Ishikawa (cell line): ENCODE measurements around the gene BICDL2.

Experiments
- CEBPB ChIP-seq: IDR thresholded peaks from 2 replicates; pipeline ENCODE4 v1.6.1; 2012
- CREB1 ChIP-seq: IDR thresholded peaks from 2 replicates; pipeline ENCODE4 v1.6.1; 2012; ENCODE audit warnings: low read depth
- EGR1 ChIP-seq: IDR thresholded peaks from 2 replicates; pipeline ENCODE4 v1.6.1; 2012
- EP300 ChIP-seq: IDR thresholded peaks from 2 replicates; pipeline ENCODE4 v1.6.1; 2012; ENCODE audit warnings: borderline replicate concordance
- FOXM1 ChIP-seq: IDR thresholded peaks from 2 replicates; pipeline ENCODE4 v1.6.1; 2012; ENCODE audit warnings: low read depth, borderline replicate concordance
- NFIC ChIP-seq: IDR thresholded peaks from 2 replicates; pipeline ENCODE4 v1.6.1; 2012
- RAD21 ChIP-seq: IDR thresholded peaks from 2 replicates; pipeline ENCODE4 v1.6.1; 2012; ENCODE audit warnings: low read depth
- TAF1 ChIP-seq: IDR thresholded peaks from 2 replicates; pipeline ENCODE4 v1.6.1; 2012; ENCODE audit warnings: low read depth, mild to moderate bottlenecking
- TCF12 ChIP-seq: IDR thresholded peaks from 2 replicates; pipeline ENCODE4 v1.6.1; 2012; ENCODE audit warnings: low read depth
- TEAD4 ChIP-seq: IDR thresholded peaks from 2 replicates; pipeline ENCODE4 v1.6.1; 2012
- YY1 ChIP-seq: IDR thresholded peaks from 2 replicates; pipeline ENCODE4 v1.6.1; 2012; ENCODE audit warnings: low read depth
- ZBTB7A ChIP-seq: IDR thresholded peaks from 2 replicates; pipeline ENCODE4 v1.6.1; 2012; ENCODE audit warnings: low read depth
- TF ChIP-seq, protein P1 (sequence below): IDR thresholded peaks from 2 replicates; pipeline ENCODE4 v1.6.1; 2012
- TF ChIP-seq, protein P2 (sequence below): IDR thresholded peaks from 2 replicates; pipeline ENCODE4 v1.6.1; 2012
- TF ChIP-seq, protein P3 (sequence below): IDR thresholded peaks from 2 replicates; pipeline ENCODE4 v1.6.1; 2012; ENCODE audit warnings: low read depth, mild to moderate bottlenecking

BICDL2 gene

DNA sequence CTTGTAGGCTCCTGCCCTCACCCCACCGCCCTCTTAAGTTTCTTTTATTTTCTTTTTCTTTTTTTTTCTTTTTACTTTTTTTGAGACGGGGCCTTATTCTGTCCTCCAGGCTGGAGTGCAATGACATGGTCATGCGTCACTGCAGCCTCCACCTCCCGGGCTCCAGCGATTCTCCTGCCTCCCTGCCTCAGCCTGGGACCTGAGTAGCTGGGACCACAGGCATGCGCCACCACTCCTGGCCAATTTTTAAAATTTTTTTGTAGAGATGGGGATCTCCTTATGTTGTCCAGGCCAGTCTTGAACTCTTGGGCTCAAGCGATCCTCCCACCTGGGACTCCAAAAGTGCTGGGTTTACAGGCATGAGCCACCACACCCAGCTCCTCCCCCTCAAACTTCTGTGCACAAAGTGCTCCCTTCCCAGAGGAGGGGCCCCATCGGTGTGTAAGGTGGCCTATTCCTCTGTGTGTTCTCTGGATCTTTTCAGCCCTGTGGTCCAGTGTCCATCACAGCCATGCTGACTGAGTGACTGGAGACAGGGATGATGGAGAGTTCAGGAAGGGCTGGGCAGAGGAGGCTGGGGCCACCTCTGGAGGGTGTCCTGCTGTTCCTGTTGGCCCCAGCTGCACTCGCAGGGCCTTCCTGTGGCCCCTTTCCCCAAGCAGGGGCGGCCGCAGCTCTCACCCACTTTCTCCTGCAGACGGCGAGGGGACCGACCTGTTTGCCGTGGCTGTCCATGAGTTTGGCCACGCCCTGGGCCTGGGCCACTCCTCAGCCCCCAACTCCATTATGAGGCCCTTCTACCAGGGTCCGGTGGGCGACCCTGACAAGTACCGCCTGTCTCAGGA lies 19.8 kb upstream of the BICDL2 start:
- TF ChIP-seq, protein P1, sequence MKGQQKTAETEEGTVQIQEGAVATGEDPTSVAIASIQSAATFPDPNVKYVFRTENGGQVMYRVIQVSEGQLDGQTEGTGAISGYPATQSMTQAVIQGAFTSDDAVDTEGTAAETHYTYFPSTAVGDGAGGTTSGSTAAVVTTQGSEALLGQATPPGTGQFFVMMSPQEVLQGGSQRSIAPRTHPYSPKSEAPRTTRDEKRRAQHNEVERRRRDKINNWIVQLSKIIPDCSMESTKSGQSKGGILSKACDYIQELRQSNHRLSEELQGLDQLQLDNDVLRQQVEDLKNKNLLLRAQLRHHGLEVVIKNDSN: no peak
- no peak for TF ChIP-seq RAD21
- TF ChIP-seq EP300: no peak
- TF ChIP-seq, protein P2, sequence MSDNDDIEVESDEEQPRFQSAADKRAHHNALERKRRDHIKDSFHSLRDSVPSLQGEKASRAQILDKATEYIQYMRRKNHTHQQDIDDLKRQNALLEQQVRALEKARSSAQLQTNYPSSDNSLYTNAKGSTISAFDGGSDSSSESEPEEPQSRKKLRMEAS: no peak
- TF ChIP-seq CREB1: no peak
- TF ChIP-seq FOXM1: no peak
- TF ChIP-seq NFIC: no peak
- no peak for TF ChIP-seq TCF12
- TF ChIP-seq, protein P3, sequence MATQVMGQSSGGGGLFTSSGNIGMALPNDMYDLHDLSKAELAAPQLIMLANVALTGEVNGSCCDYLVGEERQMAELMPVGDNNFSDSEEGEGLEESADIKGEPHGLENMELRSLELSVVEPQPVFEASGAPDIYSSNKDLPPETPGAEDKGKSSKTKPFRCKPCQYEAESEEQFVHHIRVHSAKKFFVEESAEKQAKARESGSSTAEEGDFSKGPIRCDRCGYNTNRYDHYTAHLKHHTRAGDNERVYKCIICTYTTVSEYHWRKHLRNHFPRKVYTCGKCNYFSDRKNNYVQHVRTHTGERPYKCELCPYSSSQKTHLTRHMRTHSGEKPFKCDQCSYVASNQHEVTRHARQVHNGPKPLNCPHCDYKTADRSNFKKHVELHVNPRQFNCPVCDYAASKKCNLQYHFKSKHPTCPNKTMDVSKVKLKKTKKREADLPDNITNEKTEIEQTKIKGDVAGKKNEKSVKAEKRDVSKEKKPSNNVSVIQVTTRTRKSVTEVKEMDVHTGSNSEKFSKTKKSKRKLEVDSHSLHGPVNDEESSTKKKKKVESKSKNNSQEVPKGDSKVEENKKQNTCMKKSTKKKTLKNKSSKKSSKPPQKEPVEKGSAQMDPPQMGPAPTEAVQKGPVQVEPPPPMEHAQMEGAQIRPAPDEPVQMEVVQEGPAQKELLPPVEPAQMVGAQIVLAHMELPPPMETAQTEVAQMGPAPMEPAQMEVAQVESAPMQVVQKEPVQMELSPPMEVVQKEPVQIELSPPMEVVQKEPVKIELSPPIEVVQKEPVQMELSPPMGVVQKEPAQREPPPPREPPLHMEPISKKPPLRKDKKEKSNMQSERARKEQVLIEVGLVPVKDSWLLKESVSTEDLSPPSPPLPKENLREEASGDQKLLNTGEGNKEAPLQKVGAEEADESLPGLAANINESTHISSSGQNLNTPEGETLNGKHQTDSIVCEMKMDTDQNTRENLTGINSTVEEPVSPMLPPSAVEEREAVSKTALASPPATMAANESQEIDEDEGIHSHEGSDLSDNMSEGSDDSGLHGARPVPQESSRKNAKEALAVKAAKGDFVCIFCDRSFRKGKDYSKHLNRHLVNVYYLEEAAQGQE: no peak
- no peak for TF ChIP-seq CEBPB
- no peak for TF ChIP-seq ZBTB7A
- TF ChIP-seq EGR1: no peak
- TF ChIP-seq YY1: no peak
- TF ChIP-seq TEAD4: no peak

DNA sequence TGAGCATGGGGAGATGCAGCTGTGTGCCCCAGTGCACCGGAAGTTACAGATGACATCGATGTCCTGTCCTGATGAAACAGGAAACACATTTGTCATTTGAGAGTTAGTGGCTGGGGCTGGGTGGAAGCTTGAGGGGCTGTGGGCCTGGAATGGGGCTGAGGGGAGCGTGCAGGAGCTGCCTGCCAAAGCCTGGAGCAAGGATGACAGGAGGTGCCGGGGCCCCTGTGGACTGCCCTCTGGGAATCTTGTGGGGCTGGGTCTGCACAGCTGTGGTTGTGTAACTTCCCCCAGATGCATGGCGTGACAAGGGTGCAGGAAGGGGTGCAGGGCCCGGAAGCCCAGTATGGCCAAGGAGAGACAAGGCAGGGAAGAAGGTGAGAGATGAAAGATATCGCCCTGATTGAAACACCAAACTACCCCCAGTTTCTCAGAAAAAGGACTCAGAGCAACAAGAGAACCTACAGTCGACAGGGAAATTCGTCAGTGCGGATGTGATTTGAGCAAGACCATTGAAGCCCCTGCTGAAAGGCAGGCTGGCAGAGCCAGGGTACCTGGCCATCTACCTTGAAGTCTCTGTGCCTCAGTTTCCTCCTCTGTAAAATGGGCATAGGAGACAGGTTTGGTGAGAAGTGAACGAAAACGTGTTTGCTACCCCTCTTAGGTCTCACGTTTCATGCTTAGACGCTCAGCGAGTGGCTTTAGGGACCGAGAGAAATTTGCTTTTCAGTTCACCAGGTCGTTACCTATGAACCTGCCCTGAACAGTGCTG lies 18.4 kb upstream of the BICDL2 start:
- TF ChIP-seq RAD21 (no peak), NFIC (no peak), CEBPB (no peak), TCF12 (no peak), YY1 (no peak), TAF1 (no peak), ZBTB7A (no peak), EGR1 (no peak), FOXM1 (no peak), CREB1 (no peak), EP300 (no peak), TEAD4 (no peak)
- TF ChIP-seq, protein P3: no peak
- TF ChIP-seq, protein P2: no peak
- TF ChIP-seq, protein P1: no peak

DNA sequence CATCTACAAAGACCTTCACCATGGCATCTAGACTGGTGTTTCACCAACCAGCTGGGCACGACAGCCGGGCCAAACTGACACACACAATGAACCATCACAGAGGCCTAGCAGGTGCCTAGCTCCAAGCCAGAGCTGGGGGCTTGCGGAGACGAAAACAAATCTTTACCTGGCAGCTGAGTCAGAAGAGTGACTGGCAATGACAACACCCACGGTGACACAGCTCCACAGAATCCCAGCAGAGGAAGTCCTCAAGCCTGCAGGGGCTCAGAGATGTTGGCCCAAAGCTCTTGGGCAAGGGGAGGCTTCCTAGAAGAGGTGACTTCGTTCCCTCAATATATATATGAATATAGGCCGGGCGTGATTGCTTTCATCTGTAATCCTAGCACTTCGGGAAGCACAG lies 14.8 kb upstream of the BICDL2 start:
- no peak for TF ChIP-seq TCF12
- no peak for TF ChIP-seq TEAD4
- no peak for TF ChIP-seq ZBTB7A
- TF ChIP-seq EGR1: no peak
- TF ChIP-seq, protein P1: no peak
- no peak for TF ChIP-seq FOXM1
- TF ChIP-seq CEBPB: no peak
- no peak for TF ChIP-seq YY1
- no peak for TF ChIP-seq EP300

DNA sequence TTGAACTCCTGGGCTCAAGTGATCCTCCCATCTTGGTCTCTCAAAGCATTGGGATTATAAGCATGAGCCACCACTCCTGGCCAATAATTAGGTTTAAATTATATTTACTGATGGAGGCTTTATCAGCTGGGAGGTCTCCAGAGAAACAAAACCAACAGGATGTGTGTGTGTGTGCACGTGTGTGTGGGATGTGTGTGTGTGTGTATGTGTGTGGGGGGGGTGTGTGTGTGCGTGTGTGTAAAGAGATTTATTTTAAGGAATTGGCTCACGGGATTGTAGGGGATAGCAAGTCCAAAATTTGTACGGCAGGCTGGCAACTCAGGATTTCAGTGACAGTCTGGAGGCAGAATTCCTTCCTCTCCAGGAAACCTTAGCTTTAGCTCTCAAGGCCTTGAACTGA lies 14.3 kb upstream of the BICDL2 start:
- TF ChIP-seq CEBPB: no peak

DNA sequence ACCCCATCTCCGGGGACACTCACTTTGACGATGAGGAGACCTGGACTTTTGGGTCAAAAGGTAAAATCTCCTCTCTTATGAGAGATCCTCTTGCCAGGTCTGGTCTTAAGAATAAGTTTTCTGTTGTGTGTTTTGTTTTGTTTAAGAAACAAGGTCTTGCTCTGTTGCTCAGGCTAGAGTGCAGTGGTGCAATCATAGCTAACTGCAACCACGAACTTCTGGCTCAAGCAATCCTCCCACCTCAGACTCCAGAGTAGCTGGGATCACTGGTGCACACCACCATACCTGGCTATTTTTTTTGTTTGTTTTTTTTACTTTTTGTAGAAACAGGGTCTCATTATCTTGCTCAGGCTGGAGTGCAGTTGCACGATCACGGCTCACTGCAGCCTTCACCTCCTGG lies 13.7 kb upstream of the BICDL2 start:
- TF ChIP-seq EGR1: no peak
- no peak for TF ChIP-seq RAD21
- no peak for TF ChIP-seq ZBTB7A
- TF ChIP-seq, protein P2: no peak
- no peak for TF ChIP-seq YY1
- no peak for TF ChIP-seq EP300
- no peak for TF ChIP-seq TEAD4
- TF ChIP-seq, protein P3: no peak
- no peak for TF ChIP-seq FOXM1
- no peak for TF ChIP-seq CEBPB
- no peak for TF ChIP-seq TCF12
- no peak for TF ChIP-seq NFIC
- TF ChIP-seq, protein P1: no peak
- TF ChIP-seq CREB1: no peak
